ENCODE measurements around the gene SLC35B2. TPM values are rescaled to one million over a fixed set of nuclear protein-coding genes. Genes with fewer than 3 reads are reported as not detected.

The SLC35B2 gene
- total RNA-seq, 1 experiment from 2014 or later = 117 TPM

- DNase-seq (ENCODE audit: low read depth) = peak; percentile 43
Observed at GRCh38 chr6:44268095-44268628, 10.8 kb upstream of the SLC35B2 start.

GRCh38 chr6:44267252-44267651 is 9.9 kb upstream of the SLC35B2 start:
- no peak for DNase-seq (ENCODE audit: low read depth)

DNA sequence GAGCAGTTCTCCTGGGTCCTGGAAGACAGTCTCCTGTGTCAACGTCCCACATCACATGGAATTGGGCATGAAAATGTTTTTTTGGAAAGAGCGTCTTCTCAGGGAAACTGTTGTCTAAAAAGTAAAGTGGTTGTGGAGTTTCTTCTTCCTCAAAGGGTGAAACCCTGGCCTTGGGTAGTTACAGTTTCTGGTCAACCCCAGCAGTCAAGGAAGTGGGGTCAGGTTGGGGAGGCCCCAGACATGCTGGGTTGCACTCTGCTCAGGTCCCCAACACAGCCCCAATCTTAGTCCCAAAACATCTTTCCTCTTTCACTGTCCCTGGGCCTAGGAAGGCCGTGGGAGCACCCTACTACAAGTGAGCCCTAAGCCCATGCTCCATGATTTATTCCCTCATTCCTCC is 9.0 kb upstream of the SLC35B2 start:
- DNase-seq (ENCODE audit: low read depth) = no peak

DNA sequence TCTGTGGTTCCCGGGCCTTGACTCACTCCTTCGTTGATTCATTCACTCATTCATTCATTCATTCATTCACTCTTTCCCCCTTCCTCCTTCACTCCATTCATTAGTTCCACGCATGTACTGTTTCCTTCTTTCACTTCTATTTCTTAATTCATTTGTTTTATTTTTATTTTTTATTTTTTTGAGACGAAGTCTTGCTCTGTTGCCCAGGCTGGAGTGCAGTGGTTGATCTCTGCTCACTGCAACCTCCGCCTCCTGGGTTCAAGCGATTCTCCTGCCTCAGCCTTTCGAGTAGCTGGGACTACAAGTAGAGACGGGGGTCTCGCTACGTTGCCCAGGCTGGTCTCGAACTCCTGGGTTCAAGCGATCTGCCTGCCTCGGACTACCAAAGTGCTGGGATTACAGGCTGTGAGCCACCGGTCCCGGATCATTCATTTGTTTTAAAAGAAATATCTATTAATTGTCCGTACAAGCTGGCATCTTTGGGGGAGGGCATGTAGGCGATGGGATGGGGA is 8.4 kb upstream of the SLC35B2 start:
- no peak for DNase-seq (ENCODE audit: low read depth)

- DNase-seq (ENCODE audit: low read depth) = peak; percentile 84
Observed at GRCh38 chr6:44265007-44265721, 7.8 kb upstream of the SLC35B2 start, which contains the start of gene NFKBIE. Gene NFKBIE (minus strand): TSS chr6:44265551. CDS start chr6:44265346, 205 bp downstream.

DNA sequence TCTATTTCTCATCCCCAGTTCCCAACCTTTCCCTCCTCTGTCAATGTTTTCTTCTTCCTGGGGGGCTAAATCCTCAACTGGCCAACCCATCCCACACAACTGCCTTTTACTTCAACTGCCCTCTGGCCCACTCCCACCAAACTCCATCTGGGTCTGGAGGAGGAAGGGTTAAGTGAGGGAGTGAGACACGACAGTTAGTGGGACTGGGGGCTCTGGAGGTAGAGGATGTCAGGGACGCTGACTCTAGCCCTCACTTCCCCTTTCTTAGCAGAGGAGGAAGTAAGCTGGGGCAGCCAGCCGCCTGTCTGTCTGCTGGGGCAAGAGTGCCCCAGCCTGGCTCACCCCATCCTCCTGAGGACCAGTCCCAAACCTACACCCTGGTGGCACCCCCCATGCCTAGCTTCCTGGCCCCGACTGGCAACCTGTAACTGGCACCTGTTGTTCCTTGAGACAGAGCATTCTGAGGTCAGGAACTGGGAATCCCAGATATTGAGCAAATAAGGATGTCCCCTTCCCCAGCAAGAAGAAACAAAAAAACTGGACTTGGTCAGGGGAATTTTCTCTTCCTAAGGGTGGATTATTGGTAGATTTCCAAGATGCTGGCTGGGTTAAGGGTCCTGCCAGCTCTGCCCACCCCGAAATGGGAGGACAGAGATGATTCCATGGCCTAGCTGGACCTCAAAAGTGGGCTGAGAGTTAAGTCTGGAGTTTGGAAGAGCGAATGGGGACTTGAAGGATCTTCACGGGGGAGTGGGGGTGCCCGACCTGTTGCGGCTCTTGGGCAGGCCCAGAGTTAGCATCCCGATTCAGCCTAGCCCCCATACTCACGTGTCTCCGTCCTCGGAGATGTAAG is 7.1 kb upstream of the SLC35B2 start:
- DNase-seq (ENCODE audit: low read depth) = no peak

- DNase-seq (ENCODE audit: low read depth) = no peak
Observed at GRCh38 chr6:44263354-44264100, 6.2 kb upstream of the SLC35B2 start.

DNA sequence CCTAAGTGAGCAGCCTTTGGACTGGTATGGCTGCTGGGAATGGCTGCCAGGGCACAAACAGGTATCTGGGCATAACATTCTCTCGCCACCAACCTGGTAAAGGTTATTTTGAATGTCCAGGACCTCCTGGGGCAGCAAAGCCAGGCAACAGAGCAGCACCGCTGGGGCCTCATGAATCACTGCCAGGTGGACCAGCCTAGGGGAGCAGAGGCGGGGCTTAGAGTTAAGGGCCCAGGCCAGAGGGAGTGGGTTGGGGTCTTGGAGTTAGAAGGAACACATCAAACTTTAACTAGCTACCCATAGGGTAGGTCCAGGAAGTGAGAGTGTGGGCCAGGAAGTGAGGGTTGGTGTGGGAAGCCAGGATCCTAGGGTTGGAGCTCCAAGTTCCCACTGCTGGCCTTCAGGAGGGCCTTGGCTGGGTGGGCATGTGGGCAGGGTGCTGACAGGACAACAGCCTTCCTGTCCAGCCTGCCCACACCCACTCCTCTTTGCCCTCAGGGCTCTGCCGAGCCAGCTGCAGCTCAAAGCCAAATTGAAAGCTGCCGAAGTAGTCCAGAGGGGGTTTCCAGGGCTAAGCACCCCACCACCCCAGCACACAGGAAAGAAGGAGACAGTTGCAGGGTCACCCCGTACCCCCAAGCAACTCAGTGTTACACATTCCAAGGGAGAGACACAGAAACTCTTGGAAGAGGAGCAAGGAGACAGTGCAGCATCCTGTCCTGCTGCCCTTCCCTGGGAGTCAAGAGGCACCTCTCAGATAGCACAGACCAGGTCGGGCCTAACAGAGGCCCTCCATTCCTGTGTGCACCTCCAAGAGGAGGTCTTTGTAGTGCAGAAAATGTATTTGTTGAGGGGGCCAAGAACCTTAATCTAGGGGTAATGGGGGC is 5.4 kb upstream of the SLC35B2 start:
- no peak for DNase-seq (ENCODE audit: low read depth)

DNA sequence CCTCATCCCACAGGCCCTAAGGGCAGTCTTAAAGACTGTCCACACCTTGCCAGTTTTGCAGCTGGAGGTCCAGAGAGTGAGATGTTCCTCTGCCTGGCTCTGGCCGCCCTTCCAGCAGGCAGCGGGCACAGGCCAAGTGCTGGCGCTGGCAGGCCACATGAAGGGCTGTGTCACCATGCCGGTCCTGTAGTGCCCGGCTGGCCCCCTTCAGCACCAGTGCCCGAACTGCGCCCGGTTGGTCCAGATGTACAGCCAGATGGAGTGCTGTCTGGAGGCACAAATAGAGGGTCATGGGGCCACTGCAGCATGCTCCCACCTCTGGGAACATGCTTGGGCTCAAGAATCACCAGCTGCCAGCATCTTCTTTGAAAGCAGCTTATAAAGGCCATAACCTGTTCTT is 4.3 kb upstream of the SLC35B2 start:
- DNase-seq (ENCODE audit: low read depth) = no peak

DNA sequence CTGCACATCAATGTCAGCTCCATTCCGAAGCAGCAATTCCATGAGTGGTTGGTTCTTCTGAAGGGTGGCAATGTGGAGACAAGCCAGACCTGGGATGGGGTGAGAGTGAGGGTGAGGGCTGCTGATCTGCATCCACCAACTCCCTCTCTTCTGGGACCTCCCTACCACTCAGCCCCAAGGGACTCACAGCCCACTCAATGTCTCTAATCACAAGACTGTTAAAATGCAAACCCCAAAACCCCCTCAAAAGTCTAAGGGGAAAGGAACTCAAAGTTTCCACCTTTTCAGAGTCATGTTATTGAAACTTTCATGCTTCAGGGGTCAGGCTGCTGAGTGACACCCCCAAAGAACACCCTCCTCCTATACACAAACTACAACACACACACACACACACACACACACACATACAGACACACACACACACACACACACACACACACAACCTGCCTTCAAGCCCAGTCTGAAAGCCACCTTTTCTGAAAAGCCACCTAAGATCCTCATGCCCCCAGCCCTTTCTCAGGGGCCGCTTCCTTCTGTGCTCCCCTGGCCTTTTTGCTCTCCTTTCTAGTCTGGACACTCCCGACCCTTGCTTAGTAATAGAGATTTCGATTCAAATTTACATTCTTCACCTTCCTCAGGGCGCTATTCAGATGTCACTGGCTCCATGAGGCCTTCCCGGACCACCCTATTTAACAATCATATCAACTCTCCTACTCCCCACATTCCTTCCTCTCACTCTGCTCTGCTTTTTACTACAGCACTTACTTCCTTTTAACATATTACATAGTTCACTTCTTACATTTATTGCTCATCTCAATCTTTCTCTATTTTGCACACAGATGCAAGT is 3.3 kb upstream of the SLC35B2 start:
- DNase-seq (ENCODE audit: low read depth) = no peak

DNA sequence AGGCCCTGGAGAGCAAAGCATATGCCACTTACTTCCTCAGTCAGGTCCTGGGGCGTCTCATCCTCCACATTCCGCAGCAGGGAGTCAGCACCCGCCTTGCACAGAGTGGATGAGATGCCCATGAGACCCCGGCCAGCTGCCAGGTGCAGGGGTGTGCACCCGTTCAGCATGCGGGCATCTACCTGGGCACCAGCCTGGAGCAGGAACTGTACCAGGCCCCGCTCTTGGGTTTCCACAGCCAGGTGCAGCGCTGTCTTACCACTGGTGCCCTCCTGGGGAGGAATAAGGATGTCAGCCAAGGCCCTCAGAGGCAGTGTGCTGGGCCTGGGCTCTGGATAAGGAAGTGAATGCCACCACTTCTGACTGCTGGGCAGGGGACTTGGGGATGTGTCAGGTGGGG is 2.7 kb upstream of the SLC35B2 start:
- DNase-seq (ENCODE audit: low read depth) = no peak

DNA sequence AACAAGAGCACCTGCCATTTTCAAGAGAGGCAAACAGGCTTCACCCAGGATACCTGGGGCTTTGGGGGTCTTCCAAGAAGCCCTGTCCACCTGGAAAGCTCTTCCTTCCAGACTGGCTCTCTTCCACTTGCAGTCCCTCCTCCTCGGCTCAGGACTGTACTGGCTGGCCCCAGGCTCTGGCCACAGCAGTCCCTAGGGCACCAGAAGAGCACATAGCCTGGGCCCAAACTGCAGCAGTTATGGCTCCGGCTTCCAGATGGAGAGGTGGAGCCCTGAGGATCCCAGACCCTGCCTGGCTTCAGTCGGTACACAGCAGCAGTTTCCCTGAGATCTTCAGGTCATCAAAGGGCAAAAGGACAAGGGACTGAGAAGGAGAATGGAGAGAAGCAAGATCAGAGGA is 1.6 kb upstream of the SLC35B2 start:
- no peak for DNase-seq (ENCODE audit: low read depth)

DNA sequence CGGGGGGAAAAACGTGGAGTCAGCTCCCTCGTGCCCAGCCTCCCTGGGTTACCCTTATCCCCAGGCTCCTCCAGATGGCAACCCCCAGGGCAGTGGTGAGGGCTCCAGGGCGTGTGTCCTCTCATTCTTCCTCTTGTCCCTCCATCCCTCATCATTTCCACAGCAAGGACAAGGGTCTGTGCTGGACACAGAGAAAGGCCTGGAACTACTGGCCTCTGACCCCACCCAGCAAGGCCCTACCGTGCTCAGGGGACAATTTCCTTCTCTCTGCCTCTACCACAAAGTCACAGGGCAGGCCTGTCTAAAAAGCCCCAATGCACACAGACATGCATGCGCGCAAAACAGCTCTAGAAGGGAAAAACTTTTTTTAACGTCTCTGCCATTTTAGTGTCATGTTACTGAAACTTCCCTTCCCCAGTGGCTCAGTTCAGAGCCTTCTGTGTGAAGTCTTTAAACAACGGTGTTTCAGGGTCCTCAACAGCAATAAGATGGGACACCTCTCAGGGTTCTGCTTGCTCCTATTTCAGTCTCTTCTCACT is 1.1 kb upstream of the SLC35B2 start:
- no peak for DNase-seq (ENCODE audit: low read depth)

DNA sequence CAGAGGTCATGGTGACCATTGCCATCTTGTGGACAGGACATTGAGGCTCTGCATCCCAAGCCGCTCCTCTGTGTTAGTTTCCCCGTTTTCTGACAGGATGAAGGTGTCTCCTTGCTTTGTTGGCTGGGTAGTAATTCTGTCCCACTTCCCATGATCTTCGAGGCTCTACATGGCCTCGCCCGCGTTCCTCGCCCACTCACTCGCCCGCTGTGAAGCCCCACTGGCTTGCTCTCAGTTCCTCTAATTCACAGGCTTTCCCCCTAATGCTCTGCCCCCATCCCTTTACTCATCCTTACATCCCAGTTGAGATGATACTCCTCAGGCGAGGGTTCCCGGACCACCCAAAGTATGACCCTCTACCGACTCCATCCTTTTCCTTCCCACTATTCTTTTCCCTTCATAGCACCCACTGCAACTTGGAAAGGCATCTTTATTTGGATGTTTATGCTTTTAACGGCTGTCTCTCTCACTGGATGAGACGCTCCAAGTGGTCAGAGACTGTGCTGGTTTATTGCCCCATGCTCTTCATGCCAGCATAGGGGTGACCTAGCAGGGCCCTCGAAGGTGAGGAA is 511 bp upstream of the SLC35B2 start:
- no peak for DNase-seq (ENCODE audit: low read depth)

DNA sequence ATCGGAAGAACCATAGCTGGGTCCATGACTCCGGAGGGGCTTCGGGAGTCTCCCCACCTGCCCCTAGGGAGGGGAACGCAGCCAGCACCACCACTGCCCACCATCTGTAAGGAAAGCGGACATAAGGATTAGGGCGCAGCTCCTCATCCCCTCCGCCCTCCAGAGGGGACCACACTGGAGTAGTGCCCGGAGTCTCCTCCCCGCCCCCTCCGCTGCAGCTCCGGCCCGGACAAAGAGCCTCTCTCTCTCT is 628 bp downstream of the SLC35B2 start:
- no peak for DNase-seq (ENCODE audit: low read depth)

- no peak for DNase-seq (ENCODE audit: low read depth)
Observed at GRCh38 chr6:44255871-44256774, 1.2 kb downstream of the SLC35B2 start.

GRCh38 chr6:44255105-44255808 is 2.1 kb downstream of the SLC35B2 start:
- DNase-seq (ENCODE audit: low read depth) = no peak
